H9 (cell line): ENCODE data around the gene PLCH1. TPM values are rescaled to one million over a fixed set of nuclear protein-coding genes. Genes with fewer than 3 reads are reported as not detected.

Source experiments
- DNase-seq: peaks from one replicate; pipeline ENCODE4 v3.0.0-alpha.2; 2017
- H2AFZ ChIP-seq: one replicate; pipeline ENCODE4 v1.6.1; 2013; ENCODE audit warnings: mild to moderate bottlenecking, low read length, control low read depth, moderate library complexity
- H2AK5ac ChIP-seq: 2 replicates; pipeline ENCODE4 v1.6.1; 2013; ENCODE audit warnings: low read length, control low read depth, mixed read lengths; ENCODE audit not compliant: insufficient read length
- H2BK120ac ChIP-seq: one replicate; pipeline ENCODE4 v1.6.1; 2013; ENCODE audit warnings: low read depth, mild to moderate bottlenecking, low read length, control low read depth, inconsistent platforms; ENCODE audit not compliant: poor library complexity, severe bottlenecking
- H2BK12ac ChIP-seq: 2 replicates; pipeline ENCODE4 v1.6.1; 2013; ENCODE audit warnings: low read length, control low read depth, mixed read lengths, low read depth; ENCODE audit not compliant: insufficient read length
- H2BK15ac ChIP-seq: 2 replicates; pipeline ENCODE4 v1.6.1; 2013; ENCODE audit warnings: low read depth, low read length, control low read depth
- H2BK20ac ChIP-seq: one replicate; pipeline ENCODE4 v1.6.1; 2013; ENCODE audit warnings: low read depth, mild to moderate bottlenecking, low read length, control low read depth, inconsistent platforms; ENCODE audit not compliant: poor library complexity, severe bottlenecking
- H2BK5ac ChIP-seq: 2 replicates; pipeline ENCODE4 v1.6.1; 2013; ENCODE audit warnings: low read length, control low read depth, mixed read lengths; ENCODE audit not compliant: insufficient read length
- H3K14ac ChIP-seq: 2 replicates; pipeline ENCODE4 v1.6.1; 2013; ENCODE audit warnings: low read length, control low read depth; ENCODE audit not compliant: insufficient read depth
- H3K18ac ChIP-seq: 2 replicates; pipeline ENCODE4 v1.6.1; 2013; ENCODE audit warnings: low read depth, mild to moderate bottlenecking, mixed read lengths, low read length, control low read depth; ENCODE audit not compliant: insufficient read length
- H3K23ac ChIP-seq: 2 replicates; pipeline ENCODE4 v1.6.1; 2013; ENCODE audit warnings: low read length, control low read depth, mixed read lengths, low read depth; ENCODE audit not compliant: insufficient read length
- H3K23me2 ChIP-seq: 2 replicates; pipeline ENCODE4 v1.6.1; 2013; ENCODE audit warnings: low read depth, mild to moderate bottlenecking, mixed read lengths, low read length, control low read depth; ENCODE audit not compliant: insufficient read length, poor library complexity, severe bottlenecking
- H3K27ac ChIP-seq: 2 replicates; pipeline ENCODE4 v1.5.1; 2013; ENCODE audit warnings: low read length, control low read depth, mixed read lengths, low read depth; ENCODE audit not compliant: insufficient read length
- H3K27me3 ChIP-seq: 2 replicates; pipeline ENCODE4 v1.6.1; 2013; ENCODE audit warnings: low read length, control low read depth, inconsistent platforms; ENCODE audit not compliant: insufficient read depth
- H3K4ac ChIP-seq: 2 replicates; pipeline ENCODE4 v1.6.1; 2013; ENCODE audit warnings: low read depth, mild to moderate bottlenecking, control low read depth, inconsistent platforms, low read length, moderate library complexity
- H3K4me1 ChIP-seq: 2 replicates; pipeline ENCODE4 v1.6.1; 2013; ENCODE audit warnings: low read length, control low read depth, inconsistent platforms; ENCODE audit not compliant: insufficient read depth
- H3K4me2 ChIP-seq: 2 replicates; pipeline ENCODE4 v1.6.1; 2013; ENCODE audit warnings: low read length, control low read depth, mixed read lengths; ENCODE audit not compliant: insufficient read length, insufficient read depth
- H3K56ac ChIP-seq: 2 replicates; pipeline ENCODE4 v1.6.1; 2013; ENCODE audit warnings: low read depth, mild to moderate bottlenecking, mixed read lengths, low read length, control low read depth; ENCODE audit not compliant: insufficient read length
- H3K79me1 ChIP-seq: 2 replicates; pipeline ENCODE4 v1.6.1; 2013; ENCODE audit warnings: low read depth, mild to moderate bottlenecking, moderate library complexity, low read length, control low read depth, inconsistent platforms; ENCODE audit not compliant: insufficient read depth, poor library complexity, severe bottlenecking
- H3K79me2 ChIP-seq: 2 replicates; pipeline ENCODE4 v1.6.1; 2013; ENCODE audit warnings: low read length, control low read depth, inconsistent platforms; ENCODE audit not compliant: insufficient read depth
- H3K9ac ChIP-seq: 2 replicates; pipeline ENCODE4 v1.6.1; 2013; ENCODE audit warnings: low read length, control low read depth, mixed read lengths; ENCODE audit not compliant: insufficient read length; ENCODE audit errors: extremely low read depth
- H3K9me3 ChIP-seq: one replicate; pipeline ENCODE4 v1.6.1; 2013; ENCODE audit warnings: low read depth, low read length, inconsistent platforms; ENCODE audit not compliant: control insufficient read depth
- H3T11ph ChIP-seq: one replicate; pipeline ENCODE4 v1.6.1; 2013; ENCODE audit warnings: mild to moderate bottlenecking, low read length, control low read depth, inconsistent platforms
- H4K20me1 ChIP-seq: one replicate; pipeline ENCODE4 v1.6.1; 2013; ENCODE audit not compliant: control insufficient read depth, insufficient read length, insufficient read depth
- H4K5ac ChIP-seq: 2 replicates; pipeline ENCODE4 v1.6.1; 2013; ENCODE audit warnings: low read depth, mild to moderate bottlenecking, mixed read lengths, low read length, control low read depth; ENCODE audit not compliant: insufficient read length
- H4K8ac ChIP-seq: replicated peaks from 2 replicates; pipeline ENCODE4 v1.6.1; 2013; ENCODE audit warnings: low read length, control low read depth, mixed read lengths, low read depth; ENCODE audit not compliant: insufficient read length
- H4K91ac ChIP-seq: 2 replicates; pipeline ENCODE4 v1.6.1; 2013; ENCODE audit warnings: low read depth, mild to moderate bottlenecking, moderate library complexity, mixed read lengths, low read length, control low read depth; ENCODE audit not compliant: insufficient read length
- H3K27ac Mint-ChIP-seq, 3 experiments: 2 replicates in 2 of 3; 3 replicates in 1 of 3; pipeline ENCODE4 v1.8.0; 2020 to 2021; ENCODE audit warnings: mixed read lengths in 3 of 3, mild to moderate bottlenecking in 1 of 3, moderate library complexity in 1 of 3
- H3K27me3 Mint-ChIP-seq: 2 replicates; pipeline ENCODE4 v1.8.0; 2021; ENCODE audit warnings: low read depth, mild to moderate bottlenecking, moderate library complexity, mixed read lengths
- H3K36me3 Mint-ChIP-seq, 3 experiments: 2 replicates in 2 of 3; 3 replicates in 1 of 3; pipeline ENCODE4 v1.8.0; 2020 to 2021; ENCODE audit warnings: low read depth in 3 of 3, mixed read lengths in 3 of 3; ENCODE audit not compliant: insufficient read depth in 1 of 3
- H3K4me1 Mint-ChIP-seq, 2 experiments: 2 replicates each; pipeline ENCODE4 v1.8.0; 2020; ENCODE audit warnings: mixed read lengths in 2 of 2
- H3K4me3 Mint-ChIP-seq, 2 experiments: 2 replicates in 1 of 2; 3 replicates in 1 of 2; pipeline ENCODE4 v1.8.0; 2020 to 2021; ENCODE audit warnings: mild to moderate bottlenecking in 2 of 2, mixed read lengths in 2 of 2, moderate library complexity in 1 of 2
- H3K9me3 Mint-ChIP-seq, 2 experiments: 2 replicates in 1 of 2; 3 replicates in 1 of 2; pipeline ENCODE4 v1.8.0; 2020; ENCODE audit warnings: mild to moderate bottlenecking in 2 of 2, mixed read lengths in 2 of 2, moderate library complexity in 1 of 2
- WGBS: extraction: QIAGEN DNeasy Blood & Tissue Kit; methylation state at CpG from one replicate; pipeline ENCODE4 v1.1.7; 2013; ENCODE audit warnings: missing lambda C conversion rate, low lambda C conversion rate, mixed read lengths; ENCODE audit not compliant: insufficient read length; ENCODE audit errors: extremely low coverage; 5-methylcytosine and 5-hydroxymethylcytosine counted together
- total RNA-seq: library from RNA; stranded (reverse); gene quantifications from 2 replicates; pipeline ENCODE4 v1.2.1, GENCODE V29; 2021
- TF ChIP-seq, protein P1 (sequence below): fragments of 200-600 bp; sonication (generic); conservative IDR thresholded peaks from 3 replicates; pipeline ENCODE4 v1.8.0; 2021; ENCODE audit warnings: antibody characterized with exemption, mild to moderate bottlenecking

Gene PLCH1
- total RNA-seq, 1 experiment from 2014 or later: 19.0 TPM

DNA sequence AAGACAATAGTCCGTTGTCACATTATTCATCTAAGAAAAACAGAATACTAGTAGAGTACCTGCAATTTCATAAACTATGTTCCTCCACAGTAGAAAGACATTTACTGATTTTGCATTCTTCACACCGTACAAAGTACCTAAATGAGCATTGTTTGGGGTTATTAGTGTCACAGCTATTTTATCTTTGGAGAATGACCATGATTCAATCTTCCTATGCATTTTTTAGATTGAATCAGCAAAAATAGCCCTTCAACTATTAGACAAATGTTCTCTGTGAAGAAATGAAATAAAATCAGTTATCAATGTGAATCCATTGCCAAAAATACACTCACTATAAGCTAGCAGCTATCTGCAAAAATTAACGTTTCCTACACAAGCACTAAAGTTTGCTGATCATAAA, 176.6 kb downstream of the PLCH1 start:
- TF ChIP-seq, protein P1, sequence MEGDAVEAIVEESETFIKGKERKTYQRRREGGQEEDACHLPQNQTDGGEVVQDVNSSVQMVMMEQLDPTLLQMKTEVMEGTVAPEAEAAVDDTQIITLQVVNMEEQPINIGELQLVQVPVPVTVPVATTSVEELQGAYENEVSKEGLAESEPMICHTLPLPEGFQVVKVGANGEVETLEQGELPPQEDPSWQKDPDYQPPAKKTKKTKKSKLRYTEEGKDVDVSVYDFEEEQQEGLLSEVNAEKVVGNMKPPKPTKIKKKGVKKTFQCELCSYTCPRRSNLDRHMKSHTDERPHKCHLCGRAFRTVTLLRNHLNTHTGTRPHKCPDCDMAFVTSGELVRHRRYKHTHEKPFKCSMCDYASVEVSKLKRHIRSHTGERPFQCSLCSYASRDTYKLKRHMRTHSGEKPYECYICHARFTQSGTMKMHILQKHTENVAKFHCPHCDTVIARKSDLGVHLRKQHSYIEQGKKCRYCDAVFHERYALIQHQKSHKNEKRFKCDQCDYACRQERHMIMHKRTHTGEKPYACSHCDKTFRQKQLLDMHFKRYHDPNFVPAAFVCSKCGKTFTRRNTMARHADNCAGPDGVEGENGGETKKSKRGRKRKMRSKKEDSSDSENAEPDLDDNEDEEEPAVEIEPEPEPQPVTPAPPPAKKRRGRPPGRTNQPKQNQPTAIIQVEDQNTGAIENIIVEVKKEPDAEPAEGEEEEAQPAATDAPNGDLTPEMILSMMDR: no peak
- H4K91ac ChIP-seq: no peak overlapping the region
- DNase-seq: no peak
- no peak overlapping the region for H3K4me2 ChIP-seq
- H4K20me1 ChIP-seq: no peaks in the 10 kb centered on the region
- no peak overlapping the region for H2AFZ ChIP-seq
- peaks cover under 1 to 13% (median under 1%) of the 10 kb centered on the region in 3 experiments; a peak in 6 of 7 replicates for H3K36me3 Mint-ChIP-seq
- H3K56ac ChIP-seq: no peak overlapping the region
- H3K4ac ChIP-seq: no peak overlapping the region
- no peaks in the 10 kb centered on the region for H3K4me1 ChIP-seq
- H3K23ac ChIP-seq: no peak overlapping the region
- no peak overlapping the region for H3K27ac ChIP-seq
- no peak overlapping the region for H2BK20ac ChIP-seq
- no peak overlapping the region for H3T11ph ChIP-seq
- no peaks in the 10 kb centered on the region for H3K27me3 ChIP-seq
- no peaks in the 10 kb centered on the region for H3K79me2 ChIP-seq
- H3K9ac ChIP-seq: no peak overlapping the region
- no CpG with 5 or more reads among the region's 3 CpGs for WGBS
- H3K27ac Mint-ChIP-seq: no peak overlapping the region
- no peaks in the 10 kb centered on the region for H3K9me3 Mint-ChIP-seq
- H2BK120ac ChIP-seq: no peak overlapping the region
- no peaks in the 10 kb centered on the region for H3K23me2 ChIP-seq
- H3K79me1 ChIP-seq: no peaks in the 10 kb centered on the region
- no peaks in the 10 kb centered on the region for H3K4me1 Mint-ChIP-seq
- no peak overlapping the region for H3K18ac ChIP-seq
- no peak overlapping the region for H2BK5ac ChIP-seq
- no peaks in the 10 kb centered on the region for H3K9me3 ChIP-seq
- H4K8ac ChIP-seq: no peak overlapping the region
- H3K4me3 Mint-ChIP-seq: no peak overlapping the region
- H2AK5ac ChIP-seq: no peak overlapping the region
- no peak overlapping the region for H2BK15ac ChIP-seq
- no peak overlapping the region for H3K14ac ChIP-seq
- H2BK12ac ChIP-seq: no peak overlapping the region
- no peak overlapping the region for H4K5ac ChIP-seq
- no peaks in the 10 kb centered on the region for H3K27me3 Mint-ChIP-seq
